HepG2 (cell line): ENCODE data around the gene PDE9A. TPM values are rescaled to one million over a fixed set of nuclear protein-coding genes. Genes with fewer than 3 reads are reported as not detected.

ENCODE experiments used
- ATAC-seq: fragments of 200-7000 bp; cut with Tn5 transposase; 3 replicates; pipeline ENCODE4 v1.9.1; 2020; ENCODE audit warnings: mild to moderate bottlenecking, moderate library complexity
- BruUV-seq: library from RNA; stranded (reverse); fragments of 400-500 nt; replicated peaks from 2 replicates; lab custom pipeline; 2021; lab: Mats Ljungman, UMichigan
- CTCF ChIA-PET: fragments of 300-600 bp; formaldehyde crosslinking; extraction: SDS; loops from one replicate; lab custom pipeline; 2021; ENCODE audit warnings: low total read pairs, inconsistent platforms, low intra/inter-chr PET ratio; lab: Yijun Ruan, JAX
- POLR2A ChIA-PET: fragments of 350-600 bp; sonication (Branson Sonifier 250); formaldehyde crosslinking; loops from one replicate; lab custom pipeline; 2020; ENCODE audit warnings: antibody characterized with exemption, inconsistent platforms; lab: Yijun Ruan, JAX
- DNase-seq: peaks from one replicate; pipeline ENCODE4 v3.0.0-alpha.2; 2015; ENCODE audit warnings: low spot score
- FAIRE-seq: peaks from 3 replicates; lab custom pipeline; 2011; peaks lifted over from hg19 to GRCh38; lab: Jason Lieb, UNC
- H2AFZ ChIP-seq: one replicate; pipeline ENCODE4 v1.6.1; 2011; ENCODE audit warnings: low read length, inconsistent platforms
- H3K27ac ChIP-seq: fragments of 300-600 bp; 3 replicates; pipeline ENCODE4 v1.8.0; 2011; ENCODE audit warnings: mixed run types, mild to moderate bottlenecking, mixed read lengths, low read length, inconsistent platforms; ENCODE audit not compliant: insufficient read depth; ENCODE audit errors: extremely low read length
- H3K27me3 ChIP-seq, 2 experiments: fragments of 200-600 bp in 1 of 2; 2 replicates in 1 of 2; 3 replicates in 1 of 2; pipeline versions ENCODE4 v1.6.0 to v1.8.0; 2011; ENCODE audit warnings: low read length in 2 of 2, mild to moderate bottlenecking in 2 of 2, moderate library complexity in 2 of 2, inconsistent platforms in 1 of 2; ENCODE audit not compliant: insufficient read depth in 2 of 2, control insufficient read depth in 1 of 2
- H3K36me3 ChIP-seq, 2 experiments: fragments of 200-600 bp in 1 of 2; replicated peaks in 1 of 2; 2 replicates in 1 of 2; 3 replicates in 1 of 2; pipeline versions ENCODE4 v1.5.1 to v1.8.0; 2011; ENCODE audit warnings: low read length in 2 of 2, inconsistent platforms in 1 of 2; ENCODE audit not compliant: insufficient read depth in 2 of 2, control insufficient read depth in 1 of 2
- H3K4me1 ChIP-seq: 2 replicates; pipeline ENCODE4 v1.5.1; 2012; ENCODE audit warnings: low read length, inconsistent platforms; ENCODE audit not compliant: insufficient read depth
- H3K4me2 ChIP-seq: 2 replicates; pipeline ENCODE4 v1.6.0; 2011; ENCODE audit warnings: low read depth, low read length, inconsistent platforms
- H3K4me3 ChIP-seq, 3 experiments: fragments of 200-600 bp in 1 of 3; sonication (generic), shearing (Covaris generic) in 1 of 3; replicated peaks in 1 of 3; 2 replicates each; pipeline ENCODE4 v1.5.1; 2011 to 2016; ENCODE audit warnings: low read length in 3 of 3, inconsistent platforms in 2 of 3, low read depth in 2 of 3, mild to moderate bottlenecking in 2 of 3, control low read depth in 1 of 3, mixed read lengths in 1 of 3; ENCODE audit not compliant: insufficient read depth in 1 of 3
- H3K79me2 ChIP-seq: one replicate; pipeline ENCODE4 v1.6.1; 2011; ENCODE audit warnings: low read length, inconsistent platforms; ENCODE audit not compliant: insufficient read depth
- H3K9ac ChIP-seq: 2 replicates; pipeline ENCODE4 v1.6.0; 2011; ENCODE audit warnings: mild to moderate bottlenecking, low read depth, low read length, inconsistent platforms; ENCODE audit not compliant: insufficient read depth
- H3K9me3 ChIP-seq: 2 replicates; pipeline ENCODE4 v1.5.1; 2012; ENCODE audit warnings: mild to moderate bottlenecking, low read length
- H4K20me1 ChIP-seq: 2 replicates; pipeline ENCODE4 v1.6.0; 2011; ENCODE audit warnings: inconsistent platforms, mild to moderate bottlenecking, low read length, moderate library complexity; ENCODE audit not compliant: insufficient read depth
- ATF7 ChIP-seq, 2 experiments: fragments of 450-650 bp in 1 of 2; sonication (generic) in 1 of 2; formaldehyde crosslinking in 1 of 2; IDR thresholded peaks; 2 replicates each; pipeline versions ENCODE4 v1.4.0 to v1.6.1; 2016 to 2020; ENCODE audit warnings: antibody characterized with exemption in 1 of 2, mild to moderate bottlenecking in 1 of 2, missing genetic modification reagents in 1 of 2
- DPF2 ChIP-seq: sonication (generic); formaldehyde crosslinking; IDR thresholded peaks from 2 replicates; pipeline ENCODE4 v1.4.0; 2020; ENCODE audit warnings: mild to moderate bottlenecking, low read depth, missing genetic modification reagents, borderline replicate concordance
- GABPB1 ChIP-seq: IDR thresholded peaks from 2 replicates; pipeline ENCODE4 v1.6.1; 2016; ENCODE audit warnings: mild to moderate bottlenecking, missing genetic modification reagents, moderate library complexity, missing compliant biosample characterization
- HMGA1 ChIP-seq: sonication (generic); formaldehyde crosslinking; conservative IDR thresholded peaks from 2 replicates; pipeline ENCODE4 v1.4.0; 2020; ENCODE audit warnings: missing genetic modification reagents
- PHF21A ChIP-seq: sonication (generic); formaldehyde crosslinking; IDR thresholded peaks from 2 replicates; pipeline ENCODE4 v1.5.0; 2020; ENCODE audit warnings: mild to moderate bottlenecking, missing genetic modification reagents
- PHF8 ChIP-seq: sonication (generic); formaldehyde crosslinking; IDR thresholded peaks from 2 replicates; pipeline ENCODE4 v1.5.0; 2020; ENCODE audit warnings: missing genetic modification reagents
- REL ChIP-seq: sonication (generic); formaldehyde crosslinking; conservative IDR thresholded peaks from 2 replicates; pipeline ENCODE4 v1.8.0; 2022; ENCODE audit warnings: mild to moderate bottlenecking, missing genetic modification reagents, moderate library complexity
- SMYD3 ChIP-seq: sonication (generic); formaldehyde crosslinking; IDR thresholded peaks from 2 replicates; pipeline ENCODE4 v1.8.1; 2023; ENCODE audit warnings: mild to moderate bottlenecking, missing genetic modification reagents
- ZFP82 ChIP-seq: sonication (generic); formaldehyde crosslinking; IDR thresholded peaks from 2 replicates; pipeline ENCODE4 v1.5.1; 2020; ENCODE audit warnings: mild to moderate bottlenecking, missing genetic modification reagents, borderline replicate concordance
- ZNF317 ChIP-seq: sonication (generic); formaldehyde crosslinking; IDR thresholded peaks from 2 replicates; pipeline ENCODE4 v1.5.0; 2020; ENCODE audit warnings: mild to moderate bottlenecking, missing genetic modification reagents
- ZNF766 ChIP-seq: sonication (generic); formaldehyde crosslinking; IDR thresholded peaks from 2 replicates; pipeline ENCODE4 v1.5.0; 2020; ENCODE audit warnings: missing genetic modification reagents, borderline replicate concordance
- WGBS: methylation state at CpG from one replicate; pipeline ENCODE4 v1.1.6; 2017; ENCODE audit warnings: low lambda C conversion rate; 5-methylcytosine and 5-hydroxymethylcytosine counted together
- in situ Hi-C: cut with HindIII; loops from 2 replicates; pipeline ENCODE4 v1.10.0; 2017; ENCODE audit warnings: low pct_unique_long_range_greater_than_20kb; ENCODE audit not compliant: extremely low pct_ligation_motif_present
- intact Hi-C: fragments of 100-400 bp; cut with micrococcal nuclease; formaldehyde crosslinking; loops from one replicate; pipeline ENCODE4 v1.10.0; 2022; ENCODE audit not compliant: unreplicated experiment
- polyA plus RNA-seq, 8 experiments: library from polyadenylated mRNA; depleted of rRNA in 3 of 8; stranded (reverse) in 7 of 8; unstranded in 1 of 8; fragments of >200 nt; fragmentation: Illumina TruSeq in 4 of 8; extraction: Trizol in 4 of 8; gene quantifications; 2 replicates each; pipeline versions ENCODE4 v1.2.1 to v1.2.3, GENCODE V29; 2011 to 2016; ENCODE audit warnings: low read depth in 4 of 8, missing spikeins in 1 of 8, mixed read lengths in 1 of 8; ENCODE audit not compliant: insufficient read depth in 1 of 8
- total RNA-seq, 5 experiments: library from RNA; depleted of rRNA; stranded (reverse); fragments of >200 nt; fragmentation: Illumina TruSeq; extraction: Trizol; gene quantifications; 2 replicates each; pipeline ENCODE4 v1.2.3, GENCODE V29; 2016; ENCODE audit warnings: low read depth in 1 of 5
- TF ChIP-seq, protein P1 (sequence below): sonication (generic); formaldehyde crosslinking; IDR thresholded peaks from 2 replicates; pipeline ENCODE4 v1.5.0; 2020; ENCODE audit warnings: missing genetic modification reagents
- TF ChIP-seq, protein P2 (sequence below), 2 experiments: sonication (generic) in 1 of 2; formaldehyde crosslinking in 1 of 2; IDR thresholded peaks; 2 replicates each; pipeline versions ENCODE4 v1.5.1 to v1.6.1; 2011 to 2020; ENCODE audit warnings: borderline replicate concordance in 1 of 2, low read depth in 1 of 2, low read length in 1 of 2, mild to moderate bottlenecking in 1 of 2, missing genetic modification reagents in 1 of 2, moderate library complexity in 1 of 2

PDE9A gene
- total and polyA plus RNA-seq, 2 of the 13 experiments (the other 11 are each of a cell fraction or from before 2014, with no cell fraction given), result 4.6 to 19.7 TPM

DNA sequence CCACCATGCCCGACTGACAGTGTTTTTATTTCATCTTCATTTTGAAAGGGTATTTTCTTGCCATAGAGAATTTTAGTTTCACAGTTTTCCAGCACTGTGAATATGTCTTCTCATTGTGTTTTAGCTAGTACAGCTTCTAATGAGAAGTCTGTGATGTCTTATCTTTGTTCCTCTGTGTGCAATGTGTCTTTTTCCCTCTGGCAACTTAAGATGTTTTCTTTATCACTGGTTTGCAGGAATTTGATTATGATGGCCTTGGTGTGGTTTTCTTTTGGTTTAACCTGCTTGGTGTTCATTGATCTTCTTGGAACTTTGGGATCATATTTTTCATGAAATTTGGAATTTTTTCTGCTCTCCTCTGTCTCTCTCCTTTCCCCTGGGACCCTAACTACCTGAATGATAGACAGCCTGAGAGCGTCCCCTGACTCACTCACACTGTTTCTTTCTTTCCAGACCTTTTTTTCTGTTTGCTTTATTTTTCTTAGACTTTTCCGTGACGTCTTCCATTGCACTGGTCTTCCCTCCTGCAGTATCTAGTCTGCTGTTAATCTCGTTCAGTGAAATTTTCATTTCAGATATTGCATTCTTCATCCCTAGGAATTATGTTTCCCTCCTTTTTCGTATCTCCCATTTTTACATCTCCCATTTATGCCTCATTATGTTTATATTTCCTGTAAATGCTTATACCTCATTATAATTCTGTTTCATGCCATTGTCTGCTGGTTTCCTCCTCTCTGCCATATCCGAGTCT is 48.5 kb downstream of the PDE9A start:
- TF ChIP-seq HMGA1 (CRISPR knock-in tag) (no peak), ZFP82 (CRISPR knock-in tag) (no peak), ZNF317 (CRISPR knock-in tag) (peak; percentile 98), PHF8 (CRISPR knock-in tag) (no peak), GABPB1 (CRISPR knock-in tag) (no peak)
- TF ChIP-seq, protein P1, sequence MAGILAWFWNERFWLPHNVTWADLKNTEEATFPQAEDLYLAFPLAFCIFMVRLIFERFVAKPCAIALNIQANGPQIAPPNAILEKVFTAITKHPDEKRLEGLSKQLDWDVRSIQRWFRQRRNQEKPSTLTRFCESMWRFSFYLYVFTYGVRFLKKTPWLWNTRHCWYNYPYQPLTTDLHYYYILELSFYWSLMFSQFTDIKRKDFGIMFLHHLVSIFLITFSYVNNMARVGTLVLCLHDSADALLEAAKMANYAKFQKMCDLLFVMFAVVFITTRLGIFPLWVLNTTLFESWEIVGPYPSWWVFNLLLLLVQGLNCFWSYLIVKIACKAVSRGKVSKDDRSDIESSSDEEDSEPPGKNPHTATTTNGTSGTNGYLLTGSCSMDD (CRISPR knock-in tag), result no peak
- Histone ChIP-seq H3K4me1 (peaks cover 21% of the 10 kb centered on the region), H3K79me2 (no peaks in the 10 kb centered on the region), H2AFZ (no peak overlapping the region), H3K27me3 (no peaks in the 10 kb centered on the region), H3K9me3 (no peaks in the 10 kb centered on the region), H3K9ac (no peak overlapping the region), H4K20me1 (no peaks in the 10 kb centered on the region), H3K4me3 (no peak overlapping the region), H3K27ac (no peak overlapping the region), H3K36me3 (peaks cover 0 to 3% of the 10 kb centered on the region in 2 experiments; a peak in 1 of 5 replicates), H3K4me2 (no peak overlapping the region)
- intact Hi-C loops (no loop called here), in situ Hi-C loops (loop anchor here (10.0 kb wide), 2 partner anchors 63 to 103 kb away; no protein-coding TSS in a partner anchor)
- BruUV-seq, result no TSS peak
- ATAC-seq (no peak), FAIRE-seq (no peak), DNase-seq (no peak)
- CTCF ChIA-PET, result no interaction called here
- POLR2A ChIA-PET, result no interaction called here
- WGBS, result 96% methylated on average over 7 of the region's 7 CpGs

DNA sequence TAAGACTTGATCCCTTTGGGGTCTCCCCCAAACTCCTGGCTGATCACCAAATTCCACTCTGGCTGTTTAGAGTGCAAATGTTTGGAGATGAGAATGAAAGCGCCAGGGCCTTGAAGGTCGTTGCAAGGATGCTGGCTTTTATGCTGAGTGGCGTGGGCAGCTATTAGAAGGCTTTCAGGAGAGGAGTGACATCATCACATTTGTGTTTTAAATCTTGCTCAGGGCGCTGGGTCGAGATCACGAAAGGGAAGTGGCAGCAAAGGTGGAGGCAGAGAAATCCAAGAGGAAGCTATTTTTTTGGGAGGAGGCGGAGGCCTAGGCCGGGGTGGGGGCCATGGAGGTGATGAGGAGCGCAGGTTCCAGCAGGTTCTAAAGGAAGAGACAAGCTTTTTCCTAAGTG is 49.3 kb downstream of the PDE9A start:
- H3K36me3 ChIP-seq, result peaks cover 0 to 3% of the 10 kb centered on the region in 2 experiments; a peak in 1 of 5 replicates
- no peaks in the 10 kb centered on the region for H3K9me3 ChIP-seq
- H2AFZ ChIP-seq, result no peak overlapping the region
- H3K9ac ChIP-seq, result no peak overlapping the region
- no peak for ATAC-seq
- no peaks in the 10 kb centered on the region for H3K27me3 ChIP-seq
- BruUV-seq, result no TSS peak
- ChIA-PET POLR2A (no interaction called here), CTCF (no interaction called here)
- no peak for DNase-seq
- peaks cover 21% of the 10 kb centered on the region for H3K4me1 ChIP-seq
- no peak overlapping the region for H3K4me2 ChIP-seq
- no peak for FAIRE-seq
- intact Hi-C loops (no loop called here), in situ Hi-C loops (loop anchor here (10.0 kb wide), 2 partner anchors 62 to 102 kb away; no protein-coding TSS in a partner anchor)
- H4K20me1 ChIP-seq, result no peaks in the 10 kb centered on the region
- no peak overlapping the region for H3K27ac ChIP-seq
- no peaks in the 10 kb centered on the region for H3K79me2 ChIP-seq
- TF ChIP-seq REL (CRISPR knock-in tag), result no peak
- TF ChIP-seq, protein P2, sequence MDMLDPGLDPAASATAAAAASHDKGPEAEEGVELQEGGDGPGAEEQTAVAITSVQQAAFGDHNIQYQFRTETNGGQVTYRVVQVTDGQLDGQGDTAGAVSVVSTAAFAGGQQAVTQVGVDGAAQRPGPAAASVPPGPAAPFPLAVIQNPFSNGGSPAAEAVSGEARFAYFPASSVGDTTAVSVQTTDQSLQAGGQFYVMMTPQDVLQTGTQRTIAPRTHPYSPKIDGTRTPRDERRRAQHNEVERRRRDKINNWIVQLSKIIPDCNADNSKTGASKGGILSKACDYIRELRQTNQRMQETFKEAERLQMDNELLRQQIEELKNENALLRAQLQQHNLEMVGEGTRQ (IDR thresholded peaks at IDR 0.05; ENCODE audit: low read depth, low read length), result no peak
- TF ChIP-seq, protein P2 (CRISPR knock-in tag; IDR thresholded peaks at IDR 0.05; ENCODE audit: borderline replicate concordance), result no peak
- TF ChIP-seq PHF21A (CRISPR knock-in tag), result no peak
- TF ChIP-seq ZNF766 (CRISPR knock-in tag), result no peak
- no peak for TF ChIP-seq DPF2 (CRISPR knock-in tag)
- peak; percentile 60 for TF ChIP-seq ATF7 (IDR thresholded peaks at IDR 0.05)
- no peak for TF ChIP-seq ATF7 (CRISPR knock-in tag; IDR thresholded peaks at IDR 0.05)
- no peak for TF ChIP-seq SMYD3 (CRISPR knock-in tag)
- TF ChIP-seq, all 625 proteins: peak for 1
- WGBS, result 94% methylated on average over 9 of the region's 9 CpGs
- no peak overlapping the region for H3K4me3 ChIP-seq
